Measurements from ENCODE around the gene ALDH4A1.

DNA sequence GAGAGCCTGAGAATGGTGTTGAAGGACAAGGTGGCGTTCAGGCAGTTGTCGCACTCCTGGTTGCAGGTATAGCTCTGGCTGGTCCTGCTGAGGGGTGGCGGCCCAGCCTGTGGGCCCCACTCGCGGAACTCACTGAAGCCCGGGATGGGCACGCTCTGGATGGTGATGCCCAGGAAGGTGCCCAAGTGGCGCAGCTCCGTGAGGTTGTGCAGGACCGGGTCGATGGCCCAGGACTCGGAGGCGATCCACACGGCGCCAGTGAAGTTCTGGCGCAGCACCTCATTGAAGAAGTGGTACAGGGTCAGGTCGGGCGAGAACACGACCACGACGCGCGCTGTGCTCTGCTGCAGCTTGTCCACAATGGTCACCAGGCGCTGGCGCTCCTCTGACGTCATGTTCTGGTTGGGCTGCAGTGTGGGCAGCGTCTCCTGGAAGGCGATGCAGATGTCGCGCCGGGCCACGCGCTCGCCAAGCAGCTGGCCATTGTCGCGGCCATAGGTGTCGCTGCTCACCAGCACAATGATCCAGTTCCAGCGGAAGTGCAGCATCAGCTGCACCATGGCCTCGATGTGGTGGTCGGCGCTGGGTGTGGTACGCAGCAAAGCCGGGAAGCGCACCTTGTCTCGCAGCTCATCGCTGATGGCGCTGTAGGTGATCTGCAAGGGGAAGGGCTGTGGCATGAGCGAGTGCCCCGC, 47.9 kb downstream of the ALDH4A1 start:
- no peak for TF ChIP-seq CTCF (IDR thresholded peaks at IDR 0.05)
- no peak for TF ChIP-seq POLR2AphosphoS5 (IDR thresholded peaks at IDR 0.05)
